GM21619 (cell line): Measurements from ENCODE around the gene BRICD5.

Experiments used
- ATAC-seq: cut with Tn5 transposase; IDR thresholded peaks from one replicate; pipeline ENCODE4 v1.9.1; 2021; ENCODE audit not compliant: unreplicated experiment

BRICD5 gene

DNA sequence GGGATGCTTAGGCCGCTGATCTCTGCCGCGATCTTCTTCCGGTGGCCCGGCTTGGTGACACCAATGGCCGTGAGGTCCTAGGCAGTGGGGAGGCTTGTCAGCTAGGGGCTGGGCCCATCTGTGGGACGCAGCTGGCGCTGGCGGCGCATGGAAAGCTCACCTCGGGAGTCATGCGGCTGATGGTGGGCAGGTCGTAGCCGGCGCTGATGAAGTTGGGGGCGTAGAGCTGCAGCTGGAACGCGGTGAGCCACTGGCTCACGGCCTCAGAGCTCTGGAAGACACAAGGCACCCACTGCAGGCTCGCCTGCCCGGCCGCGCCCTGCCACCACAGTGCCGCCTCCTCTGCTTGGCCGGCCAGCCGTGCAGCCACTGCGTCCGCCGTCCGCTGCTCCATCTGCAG, 27.0 kb downstream of the BRICD5 start:
- no peak for ATAC-seq

DNA sequence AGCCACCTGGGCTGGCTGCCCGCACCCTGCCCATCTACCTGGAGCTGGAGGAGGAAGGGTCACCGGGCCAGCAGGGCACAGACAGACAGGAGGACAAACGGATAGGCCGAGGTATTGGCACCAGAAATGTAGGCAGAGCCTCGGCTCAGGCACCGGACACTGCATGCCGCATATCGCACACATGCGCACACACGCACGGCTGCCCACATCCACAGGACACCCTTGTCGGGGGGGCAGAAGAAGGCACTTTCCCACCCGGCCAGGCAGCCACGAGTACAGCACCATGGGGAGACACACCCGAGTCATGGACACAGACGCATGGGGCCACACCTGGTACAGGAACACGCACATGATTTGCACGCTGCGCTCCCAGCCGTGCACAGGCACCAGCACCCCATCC, 28.7 kb downstream of the BRICD5 start:
- no peak for ATAC-seq

DNA sequence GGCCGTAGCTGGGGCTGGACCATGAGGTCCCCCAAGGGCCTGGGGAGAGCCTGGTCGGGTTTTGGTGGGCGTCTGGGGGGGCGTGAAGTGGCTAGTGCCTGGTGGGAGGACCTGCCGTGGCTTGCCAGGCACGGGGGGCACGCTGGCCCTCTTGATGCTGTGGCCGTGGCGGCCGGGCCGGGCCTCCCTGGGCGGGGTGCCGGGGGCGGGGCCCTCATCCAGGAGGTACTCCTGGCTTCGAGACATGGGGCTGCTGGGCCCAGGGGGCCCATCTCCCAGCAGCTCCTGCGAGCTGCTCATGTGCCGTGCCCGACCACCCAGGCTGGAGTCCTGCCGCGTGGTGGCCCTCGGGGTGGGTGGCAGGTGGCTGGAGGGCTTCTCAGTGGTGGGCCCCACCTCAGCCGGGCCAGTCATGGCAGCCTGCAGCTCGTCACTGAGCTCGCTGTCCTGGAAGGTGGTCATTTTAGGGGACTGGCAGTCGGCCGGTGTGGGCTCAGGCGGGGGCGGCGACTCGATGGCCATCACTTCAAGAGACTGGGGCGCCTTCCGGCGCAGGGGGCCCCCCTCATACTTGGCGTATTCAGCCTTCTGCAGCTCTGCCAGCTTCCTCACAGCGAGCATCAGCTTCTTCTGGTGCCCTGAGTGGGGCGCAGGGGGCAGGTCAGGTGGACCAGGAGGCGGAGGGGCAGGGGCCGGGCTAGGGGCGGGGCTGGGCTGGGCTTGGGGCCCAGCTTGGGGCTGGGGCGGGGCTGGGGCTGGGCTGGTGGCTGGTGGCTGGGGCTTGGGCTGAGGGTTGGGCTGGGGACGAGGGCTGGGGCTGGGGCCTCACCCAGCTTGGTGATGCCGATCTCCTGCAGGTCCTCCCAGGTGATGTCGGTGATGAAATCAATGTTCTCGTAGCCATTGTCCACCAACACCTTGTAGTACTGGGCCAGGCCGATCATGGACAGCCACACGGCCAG, 29.4 kb downstream of the BRICD5 start:
- ATAC-seq, result no peak

DNA sequence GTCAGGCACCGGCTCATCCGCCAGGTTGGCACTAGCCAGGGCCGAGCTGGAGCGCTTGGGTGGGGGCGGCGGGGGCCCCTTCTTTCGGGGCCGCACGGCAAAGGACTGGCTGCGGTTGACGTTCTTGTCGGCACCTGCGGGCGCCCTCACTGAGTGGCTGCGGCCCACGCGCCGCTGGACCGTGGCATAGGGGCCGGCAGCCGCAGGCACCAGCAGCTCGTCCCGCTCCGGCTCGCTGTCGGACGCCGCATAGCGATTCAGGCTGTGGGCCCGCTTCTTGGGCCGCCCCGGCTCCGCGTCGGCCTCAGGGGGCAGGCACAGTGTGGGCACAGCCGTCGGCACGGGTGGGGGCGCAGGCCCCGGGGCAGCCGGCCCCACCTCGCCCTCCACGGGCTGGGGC, 30.2 kb downstream of the BRICD5 start:
- no peak for ATAC-seq

DNA sequence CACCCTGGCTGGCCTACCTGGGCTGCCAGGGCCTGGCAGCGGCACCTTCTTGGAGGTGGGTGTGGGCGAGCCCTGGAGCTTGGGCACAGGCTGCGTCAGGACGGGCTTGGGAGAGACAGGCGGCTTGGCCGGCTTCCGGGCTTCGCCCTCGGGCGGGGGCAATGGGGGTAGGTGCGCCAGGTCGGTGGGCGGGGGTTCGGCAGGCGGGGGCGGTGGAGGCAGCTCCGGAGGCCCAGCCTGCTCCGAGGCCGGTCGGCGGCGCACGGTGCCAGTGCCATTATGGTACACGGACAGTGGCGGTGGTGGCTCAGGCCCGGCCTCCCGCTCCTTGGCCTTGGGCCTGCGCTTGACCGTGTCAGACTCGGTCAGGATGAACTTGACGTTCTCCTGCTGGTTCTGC, 31.1 kb downstream of the BRICD5 start:
- ATAC-seq, result no peak

DNA sequence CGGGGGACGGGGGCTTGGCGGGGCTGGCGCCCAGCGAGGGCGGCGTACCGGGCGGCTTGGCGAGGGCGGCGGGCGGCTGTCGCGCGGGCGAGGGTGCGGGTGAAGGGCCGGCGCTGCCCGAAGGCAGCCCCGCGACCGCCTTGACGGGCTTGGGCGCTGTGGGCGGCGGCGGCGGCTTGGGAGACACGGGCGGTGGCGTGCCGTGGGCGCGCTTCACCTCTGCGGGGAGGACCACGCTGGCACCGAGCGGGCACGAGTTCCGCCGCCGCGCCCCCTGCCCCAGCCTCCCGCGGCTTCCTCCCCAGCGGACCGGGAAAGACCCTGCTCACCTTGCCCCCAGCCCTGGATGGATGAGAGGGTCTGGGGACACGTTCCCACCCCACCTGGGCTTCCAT, 31.6 kb downstream of the BRICD5 start:
- ATAC-seq, result no peak

DNA sequence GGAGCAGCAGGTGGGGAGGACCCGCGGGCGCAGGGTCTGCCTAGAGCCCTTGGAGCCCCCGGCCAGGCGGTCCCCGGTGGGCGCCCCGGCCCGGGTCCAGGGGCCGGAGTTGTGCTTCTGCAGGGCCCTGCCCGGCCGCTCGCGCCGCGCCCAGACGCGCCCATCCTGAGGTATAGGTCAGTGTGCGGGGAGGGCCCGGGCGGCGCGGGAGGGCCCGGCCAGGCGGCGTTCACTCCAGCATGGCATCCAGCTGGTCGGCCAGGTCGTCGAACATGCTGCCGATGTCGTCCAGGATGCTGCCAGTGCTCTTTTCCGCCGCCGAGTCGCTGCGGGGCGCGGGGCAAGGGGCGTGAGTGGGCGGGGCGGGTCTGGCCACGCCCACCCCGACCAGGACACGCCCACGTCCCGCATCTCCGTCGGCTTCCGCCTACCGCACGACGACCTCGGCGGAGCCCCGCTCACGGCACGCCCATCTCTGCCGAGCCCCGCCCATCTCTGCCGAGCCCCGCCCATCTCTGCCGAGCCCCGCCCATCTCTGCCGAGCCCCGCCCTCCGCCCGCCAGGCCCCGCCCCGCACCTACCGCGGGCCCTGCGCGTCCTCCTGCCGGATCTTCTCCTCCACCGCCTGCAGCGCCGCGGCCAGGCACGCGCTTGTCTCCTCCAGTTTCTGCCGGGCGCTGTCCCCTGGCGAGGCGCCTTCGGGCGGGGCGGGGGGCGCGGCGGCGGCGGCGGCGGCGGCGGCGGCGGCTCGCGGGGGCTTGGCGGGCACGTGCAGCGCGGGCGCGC, 32.1 kb downstream of the BRICD5 start:
- no peak for ATAC-seq

DNA sequence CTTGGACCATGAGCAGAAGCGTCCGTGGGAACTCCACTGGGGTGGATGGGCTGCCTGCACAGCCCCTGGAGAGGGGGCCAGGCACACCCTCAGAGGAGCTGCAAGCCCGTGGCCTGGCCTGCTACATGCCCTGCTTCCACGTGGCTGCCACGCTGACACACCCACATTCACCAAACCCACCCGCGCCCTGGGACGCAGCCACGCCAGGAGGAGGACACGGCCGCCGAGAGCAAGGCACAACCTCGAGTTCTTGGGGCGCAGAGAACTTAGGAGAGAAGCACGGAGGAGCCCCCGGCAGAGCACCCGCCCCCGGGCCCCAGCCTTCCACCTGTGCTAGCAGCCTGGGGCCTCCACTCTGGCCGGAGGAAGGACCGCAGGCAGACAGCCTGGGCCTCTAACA, 33.1 kb downstream of the BRICD5 start:
- no peak for ATAC-seq

DNA sequence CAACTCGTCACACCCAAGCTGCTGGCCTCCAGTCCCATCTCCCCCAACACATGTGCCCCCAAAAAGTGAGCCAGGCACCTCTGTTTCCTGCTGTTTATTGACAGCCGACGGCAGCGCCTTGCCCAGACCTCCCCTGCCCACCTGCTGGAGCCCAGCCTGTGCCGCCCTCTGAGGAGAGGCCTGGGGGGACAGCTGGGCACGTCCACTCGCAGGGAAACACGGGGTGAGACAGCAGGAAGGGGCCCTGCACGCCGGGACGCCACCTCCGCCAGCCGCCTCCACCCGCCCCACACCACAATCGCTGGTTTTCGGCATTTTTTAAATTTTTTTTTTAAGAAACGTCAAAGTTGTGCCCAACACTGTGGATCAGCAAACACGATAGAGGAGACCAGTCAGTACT, 33.6 kb downstream of the BRICD5 start:
- ATAC-seq, result no peak

DNA sequence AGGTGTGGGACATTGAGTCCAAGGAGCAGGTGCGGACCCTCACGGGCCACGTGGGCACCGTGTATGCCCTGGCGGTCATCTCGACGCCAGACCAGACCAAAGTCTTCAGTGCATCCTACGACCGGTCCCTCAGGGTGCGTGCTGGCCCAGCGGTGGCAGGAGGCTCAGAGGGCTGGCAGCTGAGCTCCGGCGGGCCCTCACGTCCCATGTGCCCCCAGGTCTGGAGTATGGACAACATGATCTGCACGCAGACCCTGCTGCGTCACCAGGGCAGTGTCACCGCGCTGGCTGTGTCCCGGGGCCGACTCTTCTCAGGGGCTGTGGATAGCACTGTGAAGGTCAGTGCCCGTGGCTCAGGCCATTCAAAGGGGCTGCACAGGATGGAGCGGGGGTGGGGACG, 34.6 kb downstream of the BRICD5 start:
- ATAC-seq, result no peak

DNA sequence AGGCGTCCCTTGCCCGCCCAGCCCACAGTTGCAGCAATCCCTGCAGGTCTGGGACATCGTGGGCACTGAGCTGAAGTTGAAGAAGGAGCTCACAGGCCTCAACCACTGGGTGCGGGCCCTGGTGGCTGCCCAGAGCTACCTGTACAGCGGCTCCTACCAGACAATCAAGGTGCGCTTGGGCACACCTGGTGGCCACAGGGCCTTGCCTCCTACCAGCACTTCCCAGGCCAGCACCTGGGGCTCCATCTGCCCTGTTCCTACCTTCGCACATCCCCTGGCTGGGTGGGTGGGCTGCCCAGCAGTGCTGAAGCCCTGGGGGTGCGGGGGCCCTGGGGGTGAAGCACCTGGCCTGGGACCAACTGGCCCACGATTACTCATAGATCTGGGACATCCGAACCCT, 35.2 kb downstream of the BRICD5 start:
- no peak for ATAC-seq

DNA sequence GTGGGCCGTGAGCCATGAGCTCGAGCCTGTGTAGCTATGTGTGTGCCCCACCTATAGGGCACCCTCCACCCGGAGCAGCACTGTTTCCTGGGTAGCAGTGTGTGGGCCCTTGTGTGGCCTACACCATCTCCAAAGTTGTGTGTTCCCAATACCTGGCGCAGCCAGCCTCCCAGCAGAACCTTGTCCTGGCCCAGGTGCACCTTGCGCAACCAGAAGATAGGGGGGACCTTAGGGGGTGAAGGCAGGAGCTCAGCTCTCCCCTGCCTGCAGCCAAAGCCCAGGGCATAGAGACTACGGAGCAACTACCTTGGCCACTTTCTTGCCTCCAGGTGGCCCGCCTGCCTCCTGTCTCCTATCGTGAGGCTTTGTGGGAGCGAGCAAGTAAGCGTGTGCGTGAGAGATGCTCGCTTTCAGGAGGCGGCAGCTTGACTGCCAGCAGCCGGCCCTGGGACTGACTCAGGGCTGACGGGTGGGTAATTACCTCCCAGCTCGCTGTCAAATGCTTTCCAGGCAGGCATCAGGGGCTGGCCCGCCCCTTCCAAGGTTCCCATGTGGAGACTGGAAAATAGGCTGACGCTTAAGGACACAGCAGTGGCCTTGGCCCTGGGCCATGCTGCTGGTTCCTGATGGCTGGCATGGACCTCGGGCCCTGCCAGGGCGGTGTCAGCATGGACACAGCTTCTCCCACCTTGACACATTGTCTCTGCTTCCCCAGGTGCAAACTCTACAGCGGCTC, 36.1 kb downstream of the BRICD5 start:
- no peak for ATAC-seq

DNA sequence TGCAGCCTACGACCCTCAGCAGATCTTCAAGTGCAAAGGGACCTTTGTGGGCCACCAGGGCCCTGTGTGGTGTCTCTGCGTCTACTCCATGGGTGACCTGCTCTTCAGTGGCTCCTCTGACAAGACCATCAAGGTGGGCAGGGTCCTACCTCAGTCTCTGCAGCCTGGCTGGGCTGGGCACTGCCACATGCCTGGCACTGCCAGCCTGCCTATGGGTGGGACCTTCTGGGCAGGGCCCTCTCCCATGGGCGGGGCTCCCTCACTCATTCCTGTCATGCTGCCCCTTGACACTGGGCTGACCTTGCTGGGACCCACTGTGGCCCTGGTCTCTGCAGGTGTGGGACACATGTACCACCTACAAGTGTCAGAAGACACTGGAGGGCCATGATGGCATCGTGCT, 36.7 kb downstream of the BRICD5 start:
- ATAC-seq, result no peak

DNA sequence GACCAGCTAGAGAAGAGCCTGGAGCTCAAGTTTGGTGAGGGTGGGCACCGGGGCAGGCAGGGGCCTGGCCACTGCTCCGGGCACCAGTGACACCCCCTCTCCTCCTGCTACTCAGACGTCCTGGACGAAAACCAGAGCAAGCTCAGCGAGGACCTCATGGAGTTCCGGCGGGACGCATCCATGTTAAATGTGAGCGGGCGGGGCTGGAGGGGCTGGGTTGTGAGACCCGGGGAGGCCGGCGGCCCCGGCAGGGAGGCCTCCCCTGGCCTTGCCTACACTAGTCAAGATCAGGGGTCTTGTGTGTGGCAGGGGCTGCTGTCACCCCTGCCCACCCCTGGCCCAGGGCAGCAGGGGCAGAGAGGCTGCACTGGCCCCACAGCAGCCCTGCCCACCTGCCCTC, 37.3 kb downstream of the BRICD5 start:
- no peak for ATAC-seq

DNA sequence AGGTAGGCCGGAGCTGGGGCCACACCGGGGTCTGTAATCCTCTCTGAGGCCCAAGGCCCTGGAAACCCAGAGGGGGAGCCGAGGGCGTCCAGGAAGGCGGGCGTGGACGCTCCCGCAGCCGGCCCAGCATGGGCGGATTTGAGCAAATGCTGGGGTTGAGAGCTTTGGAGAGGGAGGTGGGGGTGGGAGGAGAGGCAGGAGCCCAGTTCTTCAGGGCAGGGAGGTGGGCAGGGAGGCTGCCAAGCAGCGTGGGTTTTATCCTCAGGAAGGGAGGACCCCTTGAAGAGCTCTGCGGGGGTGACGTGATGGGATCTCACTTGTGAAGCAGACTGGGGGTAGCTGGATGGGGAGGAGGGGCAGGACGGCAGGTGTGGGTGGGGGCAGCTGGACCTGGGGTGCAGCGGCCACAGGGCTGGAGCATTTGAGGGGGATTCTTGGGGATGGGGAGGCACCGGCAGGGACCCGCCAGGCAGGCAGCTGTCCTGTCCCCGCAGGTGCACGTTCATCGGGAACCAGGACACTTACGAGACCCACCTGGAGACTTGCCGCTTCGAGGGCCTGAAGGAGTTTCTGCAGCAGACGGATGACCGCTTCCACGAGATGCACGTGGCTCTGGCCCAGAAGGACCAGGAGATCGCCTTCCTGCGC, 37.9 kb downstream of the BRICD5 start:
- ATAC-seq, result no peak

DNA sequence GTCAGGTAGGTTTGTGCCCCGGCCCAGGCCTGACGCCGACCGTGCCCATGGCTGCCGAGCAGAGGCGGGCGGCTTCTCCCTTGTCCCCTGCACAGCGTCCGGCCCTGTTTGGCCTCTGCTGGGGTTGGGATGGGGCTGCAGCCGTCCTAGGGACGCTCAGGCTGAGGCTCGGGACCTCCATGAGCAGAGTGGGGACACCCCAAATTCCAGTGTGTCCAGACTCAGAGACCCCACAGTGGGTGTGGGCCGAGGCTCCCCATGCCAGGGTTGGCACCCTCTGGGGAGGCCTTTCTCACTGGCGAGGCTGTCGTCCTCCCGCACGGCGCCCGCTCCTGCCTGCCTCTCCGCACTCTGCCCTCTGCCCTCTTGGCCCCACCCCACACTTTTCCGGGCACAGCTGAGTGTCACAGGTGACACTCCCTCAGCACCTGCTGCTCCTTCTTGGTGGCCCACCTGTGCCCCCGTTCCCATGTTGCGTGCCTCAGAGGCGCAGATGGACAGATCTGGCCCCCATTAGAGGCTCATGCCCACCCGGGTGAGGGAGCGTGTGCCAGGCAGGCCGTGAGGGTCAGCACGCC, 39.0 kb downstream of the BRICD5 start:
- no peak for ATAC-seq

DNA sequence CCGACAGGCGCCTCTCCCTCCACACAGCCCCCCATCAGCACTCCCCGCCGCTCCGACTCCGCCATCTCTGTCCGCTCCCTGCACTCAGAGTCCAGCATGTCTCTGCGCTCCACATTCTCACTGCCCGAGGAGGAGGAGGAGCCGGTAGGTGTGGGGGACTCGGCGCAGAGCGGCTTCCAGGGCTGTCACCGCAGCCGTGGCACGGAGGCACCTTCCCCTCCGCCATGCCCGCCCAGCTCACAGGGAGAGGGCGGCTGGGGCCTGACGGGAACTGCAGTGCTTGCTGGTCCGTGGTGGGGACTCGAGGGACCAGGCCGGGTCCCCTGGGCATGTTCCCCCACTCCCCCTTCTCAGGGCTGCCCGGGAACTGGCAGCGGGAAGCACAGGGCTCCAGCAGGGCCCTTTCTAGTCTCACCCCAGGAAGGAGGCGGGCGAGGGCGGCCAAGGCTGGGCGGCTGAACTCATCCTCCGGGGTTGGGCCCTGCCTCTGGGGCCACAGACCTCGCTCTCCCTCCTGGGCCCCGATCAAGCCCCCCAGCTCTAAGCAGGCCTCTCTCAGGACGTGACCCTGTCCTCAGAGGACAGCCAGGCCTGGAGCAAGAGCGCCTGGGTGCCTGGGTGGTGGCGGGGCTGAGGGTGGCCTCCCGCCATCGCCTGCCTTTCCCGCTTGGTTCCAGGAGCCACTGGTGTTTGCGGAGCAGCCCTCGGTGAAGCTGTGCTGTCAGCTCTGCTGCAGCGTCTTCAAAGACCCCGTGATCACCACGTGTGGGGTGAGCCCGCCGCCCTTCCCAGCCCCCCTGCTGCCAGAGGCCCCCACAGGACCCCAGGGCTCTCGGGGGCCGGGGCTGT, 39.9 kb downstream of the BRICD5 start:
- ATAC-seq, result no peak

DNA sequence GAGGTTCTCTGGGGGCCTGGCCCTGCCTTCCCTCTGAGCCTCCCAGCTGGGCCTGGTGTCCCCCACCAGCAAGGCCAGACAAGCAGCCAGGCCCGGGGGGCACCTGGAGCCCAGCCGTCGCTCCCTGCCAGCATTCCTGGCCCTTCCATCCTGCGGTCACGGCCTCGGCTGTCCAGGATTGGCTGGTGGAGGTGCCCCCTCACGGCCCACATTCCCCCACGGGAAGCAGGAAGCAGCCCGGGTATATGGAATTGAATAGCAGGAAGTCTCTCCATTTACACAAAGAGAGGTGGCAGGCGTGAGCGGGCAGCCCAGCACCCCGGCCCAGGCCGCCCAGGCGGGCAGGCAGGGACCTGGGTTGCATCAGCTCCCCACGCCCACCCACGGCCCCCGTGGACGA, 40.6 kb downstream of the BRICD5 start:
- no peak for ATAC-seq

DNA sequence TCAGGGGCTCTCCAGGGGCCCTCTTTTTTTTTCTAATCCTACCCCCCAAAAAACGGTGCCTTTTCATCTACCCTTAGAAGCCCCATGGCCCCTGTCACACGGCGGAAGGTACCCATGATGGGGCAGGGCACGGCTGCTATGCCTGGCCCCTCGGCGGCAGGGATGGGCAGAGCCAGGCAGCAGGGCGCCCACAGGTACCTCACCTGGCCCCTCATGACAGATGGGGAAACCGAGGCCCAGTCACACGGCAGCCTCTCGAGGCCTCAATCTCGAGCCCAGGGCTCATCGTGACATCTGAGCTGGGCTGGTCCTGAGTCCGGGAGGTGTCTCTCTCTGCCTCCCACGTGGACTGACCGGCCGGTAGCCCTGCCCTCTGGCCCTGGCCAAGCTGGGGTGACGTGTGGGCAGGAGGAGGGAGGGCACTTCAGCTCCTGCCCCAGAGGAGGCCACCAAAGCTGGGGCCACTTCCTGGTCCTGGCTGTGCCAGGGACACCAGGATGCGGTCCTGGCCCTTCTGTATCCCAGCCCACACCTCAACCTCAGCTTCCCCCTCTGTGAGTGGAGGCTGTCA, 43.5 kb downstream of the BRICD5 start:
- no peak for ATAC-seq
